ENCODE data around the gene OTOF. TPM values are rescaled to one million over a fixed set of nuclear protein-coding genes. Genes with fewer than 3 reads are reported as not detected.

OTOF gene
- total RNA-seq, 1 donor = not detected

- TF ChIP-seq CTCF (IDR thresholded peaks at IDR 0.05; ENCODE audit: insufficient read depth, low read length) = no peak
- DNase-seq (ENCODE audit: low read depth) = no peak
These were observed 14.4 kb downstream of the OTOF start for GRCh38 chr2:26463244-26464192.

GRCh38 chr2:26462511-26463243 lies 15.2 kb downstream of the OTOF start:
- DNase-seq (ENCODE audit: low read depth) = peak; percentile 63

More at GRCh38 chr2:26463244-26464192, 14.4 kb downstream of the OTOF start:
- no peak overlapping the region for H3K4me3 ChIP-seq (ENCODE audit: low read depth, low read length)

GRCh38 chr2:26462100-26462499 lies 15.8 kb downstream of the OTOF start:
- no peak for TF ChIP-seq CTCF (IDR thresholded peaks at IDR 0.05; ENCODE audit: insufficient read depth, low read length)

More at GRCh38 chr2:26462511-26463243, 15.2 kb downstream of the OTOF start:
- peak; percentile 63 for TF ChIP-seq CTCF (IDR thresholded peaks at IDR 0.05; ENCODE audit: insufficient read depth, low read length)
- no peak overlapping the region for H3K4me3 ChIP-seq (ENCODE audit: low read depth, low read length)

GRCh38 chr2:26461601-26462023 lies 16.3 kb downstream of the OTOF start:
- TF ChIP-seq CTCF (IDR thresholded peaks at IDR 0.05; ENCODE audit: insufficient read depth, low read length) = no peak
- DNase-seq (ENCODE audit: low read depth) = no peak
- H3K4me3 ChIP-seq (ENCODE audit: low read depth, low read length) = no peak overlapping the region

More at GRCh38 chr2:26462100-26462499, 15.8 kb downstream of the OTOF start:
- H3K4me3 ChIP-seq (ENCODE audit: low read depth, low read length) = no peak overlapping the region
- no peak for DNase-seq (ENCODE audit: low read depth)

GRCh38 chr2:26460613-26461031 lies 17.3 kb downstream of the OTOF start:
- TF ChIP-seq CTCF (IDR thresholded peaks at IDR 0.05; ENCODE audit: insufficient read depth, low read length) = no peak

GRCh38 chr2:26459991-26460612 lies 17.8 kb downstream of the OTOF start:
- TF ChIP-seq CTCF (IDR thresholded peaks at IDR 0.05; ENCODE audit: insufficient read depth, low read length) = peak; percentile 20
- DNase-seq (ENCODE audit: low read depth) = peak; percentile 1
- H3K4me3 ChIP-seq (ENCODE audit: low read depth, low read length) = no peak overlapping the region

More at GRCh38 chr2:26460613-26461031, 17.3 kb downstream of the OTOF start:
- DNase-seq (ENCODE audit: low read depth) = no peak
- no peak overlapping the region for H3K4me3 ChIP-seq (ENCODE audit: low read depth, low read length)

Data from fibroblast of the aortic adventitia (primary cell).